GM13976 (cell line): ENCODE results near the gene PTPRE.
A peak's percentile ranks its signal among the peaks of the same experiment; 100 is the strongest.

Experiments used
- DNase-seq: peaks from one replicate; pipeline ENCODE4 v3.0.0; 2012; ENCODE audit warnings: low spot score
- CTCF ChIP-seq: IDR thresholded peaks from 2 replicates; pipeline ENCODE4 v1.5.1; 2012; ENCODE audit warnings: borderline replicate concordance, mild to moderate bottlenecking; ENCODE audit not compliant: insufficient read depth; ENCODE audit errors: extremely low read depth, missing control alignments, control extremely low read depth
- in situ Hi-C: fragments of 300-500 bp; cut with MboI; formaldehyde crosslinking; loops from one replicate; pipeline ENCODE4 v1.12.0; 2022; ENCODE audit warnings: low sequenced_read_pairs, mixed read lengths, inconsistent platforms; ENCODE audit not compliant: unreplicated experiment

PTPRE gene

GRCh38 chr10:128007971-128008370, 101.1 kb downstream of the PTPRE start:
- no peak for TF ChIP-seq CTCF
- in situ Hi-C loops: no loop called here
- no peak for DNase-seq

- DNase-seq: no peak
- TF ChIP-seq CTCF: no peak
- in situ Hi-C loops: no loop called here
These were observed 101.8 kb downstream of the PTPRE start for GRCh38 chr10:128008521-128009250.

- no peak for TF ChIP-seq CTCF
- no peak for DNase-seq
- in situ Hi-C loops: no loop called here
These were observed 102.6 kb downstream of the PTPRE start for GRCh38 chr10:128009372-128010126.

GRCh38 chr10:128011059-128011979, 104.4 kb downstream of the PTPRE start:
- DNase-seq: peak; percentile 93
- in situ Hi-C loops: no loop called here
- peak; percentile 98 for TF ChIP-seq CTCF

- in situ Hi-C loops: no loop called here
- DNase-seq: no peak
- TF ChIP-seq CTCF: no peak
These were observed 106.7 kb downstream of the PTPRE start for GRCh38 chr10:128013626-128014025.

GRCh38 chr10:128014236-128014635, 107.3 kb downstream of the PTPRE start:
- no peak for TF ChIP-seq CTCF
- in situ Hi-C loops: no loop called here
- DNase-seq: no peak
